GM21529 (cell line): ENCODE measurements around the gene ADCY9.
"Not testable (repeated sequence)": the region's sequence is repeated elsewhere in the genome, so short reads cannot be mapped to it uniquely, and the experiment has no call there.

Source experiments
- ATAC-seq: cut with Tn5 transposase; IDR thresholded peaks from one replicate; pipeline ENCODE4 v1.9.1; 2021; ENCODE audit not compliant: unreplicated experiment

The ADCY9 gene

GRCh38 chr16:3953728-3954410 is 162.4 kb downstream of the ADCY9 start:
- ATAC-seq, result no peak

GRCh38 chr16:3952737-3953131 is 163.5 kb downstream of the ADCY9 start:
- no peak for ATAC-seq

- no peak for ATAC-seq
Measured at GRCh38 chr16:3951861-3952736, 164.1 kb downstream of the ADCY9 start.

- ATAC-seq, result not testable (repeated sequence)
Measured at GRCh38 chr16:3951380-3951779, 164.9 kb downstream of the ADCY9 start.

GRCh38 chr16:3950343-3951193 is 165.7 kb downstream of the ADCY9 start:
- ATAC-seq, result no peak

- no peak for ATAC-seq
Measured at GRCh38 chr16:3949946-3950342, 166.3 kb downstream of the ADCY9 start.

GRCh38 chr16:3949287-3949686 is 167.0 kb downstream of the ADCY9 start:
- ATAC-seq, result no peak

GRCh38 chr16:3948378-3948995 is 167.8 kb downstream of the ADCY9 start:
- ATAC-seq, result no peak

- ATAC-seq, result no peak
Measured at GRCh38 chr16:3946604-3947180, 169.6 kb downstream of the ADCY9 start.

- no peak for ATAC-seq
Measured at GRCh38 chr16:3945751-3946603, 170.3 kb downstream of the ADCY9 start.

- ATAC-seq, result not testable (repeated sequence)
Measured at GRCh38 chr16:3944457-3944856, 171.8 kb downstream of the ADCY9 start.

GRCh38 chr16:3942146-3942545 is 174.1 kb downstream of the ADCY9 start:
- ATAC-seq, result not testable (repeated sequence)

- ATAC-seq, result no peak
Measured at GRCh38 chr16:3938843-3939624, 177.2 kb downstream of the ADCY9 start.

- no peak for ATAC-seq
Measured at GRCh38 chr16:3938471-3938842, 177.8 kb downstream of the ADCY9 start.

GRCh38 chr16:3937066-3937875 is 179.0 kb downstream of the ADCY9 start:
- no peak for ATAC-seq

- ATAC-seq, result no peak
Measured at GRCh38 chr16:3935921-3936320, 180.3 kb downstream of the ADCY9 start.

GRCh38 chr16:3934491-3935181 is 181.6 kb downstream of the ADCY9 start:
- ATAC-seq, result no peak
